ENCODE data around the gene MMP24. TPM values are rescaled to one million over a fixed set of nuclear protein-coding genes. Genes with fewer than 3 reads are reported as not detected.

Gene MMP24
- total RNA-seq, 1 experiment from 2014 or later = 8.2 TPM

DNA sequence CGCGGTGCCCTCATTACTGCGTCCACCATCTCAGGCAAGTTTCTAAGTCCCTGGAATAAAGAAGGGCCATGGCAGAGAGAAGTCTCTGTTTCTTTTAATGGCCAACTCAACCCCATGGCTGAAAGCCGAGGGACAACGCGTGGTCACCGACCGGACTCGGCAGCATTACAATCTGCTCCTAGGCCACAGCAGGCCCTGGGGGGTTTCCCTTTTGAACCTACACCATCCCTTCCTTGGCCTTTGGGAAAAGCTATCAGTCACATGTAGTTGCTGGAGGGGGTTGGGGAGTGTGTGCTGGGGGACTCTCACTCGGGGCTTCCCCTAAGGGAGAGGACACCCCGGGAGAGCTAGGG is 76.9 kb downstream of the MMP24 start:
- BruUV-seq (replicated peaks) = TSS peak; percentile 28
- peaks cover 81% of the 10 kb centered on the region for H3K4me1 Mint-ChIP-seq (ENCODE audit: low read depth, unreplicated experiment)
- intact Hi-C loops (cut with micrococcal nuclease; ENCODE audit: unreplicated experiment) = loop anchor here (1.0 kb wide), 1 partner anchor 26 kb away; no protein-coding TSS in a partner anchor
- H3K4me3 Mint-ChIP-seq (ENCODE audit: low read depth, unreplicated experiment) = no peak overlapping the region
- no peaks in the 10 kb centered on the region for H3K9me3 Mint-ChIP-seq (ENCODE audit: low read depth, unreplicated experiment)
- peak overlapping the region; percentile 88 for H3K27ac Mint-ChIP-seq (ENCODE audit: unreplicated experiment)
- CTCF ChIA-PET = interaction anchor here (0.6 to 4.2 kb wide), 16 partner anchors 9 to 207 kb away, joined by 3 to 85 read pairs (median 4); partner anchors contain the start of gene EIF6
- TF ChIP-seq, protein P1, sequence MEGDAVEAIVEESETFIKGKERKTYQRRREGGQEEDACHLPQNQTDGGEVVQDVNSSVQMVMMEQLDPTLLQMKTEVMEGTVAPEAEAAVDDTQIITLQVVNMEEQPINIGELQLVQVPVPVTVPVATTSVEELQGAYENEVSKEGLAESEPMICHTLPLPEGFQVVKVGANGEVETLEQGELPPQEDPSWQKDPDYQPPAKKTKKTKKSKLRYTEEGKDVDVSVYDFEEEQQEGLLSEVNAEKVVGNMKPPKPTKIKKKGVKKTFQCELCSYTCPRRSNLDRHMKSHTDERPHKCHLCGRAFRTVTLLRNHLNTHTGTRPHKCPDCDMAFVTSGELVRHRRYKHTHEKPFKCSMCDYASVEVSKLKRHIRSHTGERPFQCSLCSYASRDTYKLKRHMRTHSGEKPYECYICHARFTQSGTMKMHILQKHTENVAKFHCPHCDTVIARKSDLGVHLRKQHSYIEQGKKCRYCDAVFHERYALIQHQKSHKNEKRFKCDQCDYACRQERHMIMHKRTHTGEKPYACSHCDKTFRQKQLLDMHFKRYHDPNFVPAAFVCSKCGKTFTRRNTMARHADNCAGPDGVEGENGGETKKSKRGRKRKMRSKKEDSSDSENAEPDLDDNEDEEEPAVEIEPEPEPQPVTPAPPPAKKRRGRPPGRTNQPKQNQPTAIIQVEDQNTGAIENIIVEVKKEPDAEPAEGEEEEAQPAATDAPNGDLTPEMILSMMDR (IDR thresholded peaks at IDR 0.05; ENCODE audit: unreplicated experiment) = no peak
- DNase-seq = no peak
- H3K36me3 Mint-ChIP-seq (ENCODE audit: insufficient read depth, unreplicated experiment) = peaks cover 41% of the 10 kb centered on the region
- no peaks in the 10 kb centered on the region for H3K27me3 Mint-ChIP-seq (ENCODE audit: unreplicated experiment)

DNA sequence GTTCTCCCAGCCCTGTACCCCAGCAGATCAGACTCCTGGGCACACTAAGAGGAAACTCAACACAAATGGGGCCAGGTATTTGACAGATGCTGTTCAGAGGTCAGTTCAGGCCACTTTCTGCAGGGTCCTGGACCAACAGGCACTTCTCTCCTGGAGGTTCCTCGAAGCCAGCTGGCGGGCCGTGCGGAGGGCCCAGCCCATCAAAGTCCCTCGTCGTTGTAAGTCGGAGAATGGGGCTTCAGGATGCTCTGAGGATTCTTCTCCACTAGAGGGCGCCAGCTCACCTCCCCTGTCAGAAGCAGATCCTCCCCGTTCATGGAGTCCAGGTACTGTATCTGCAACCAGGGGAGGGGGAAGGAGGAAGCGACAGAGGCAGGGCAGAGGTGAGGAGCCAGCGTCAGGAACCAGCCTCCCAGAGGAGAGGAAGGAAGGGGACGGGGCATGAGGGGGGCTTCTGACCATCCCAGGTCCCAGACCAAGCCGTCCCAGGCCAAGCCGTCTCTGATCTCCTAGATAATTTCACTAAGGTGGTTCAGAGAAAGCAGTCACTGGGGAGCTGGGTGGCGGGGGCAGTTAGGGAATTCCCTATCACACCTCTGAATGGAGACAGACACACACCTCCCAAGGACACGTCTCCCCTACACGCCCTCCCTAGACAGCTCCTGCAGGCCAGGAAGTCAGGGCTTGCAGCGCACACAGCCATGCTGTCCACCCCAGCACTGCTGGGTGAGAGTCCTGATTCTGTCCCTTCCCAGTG is 77.4 kb downstream of the MMP24 start:
- intact Hi-C loops (cut with micrococcal nuclease; ENCODE audit: unreplicated experiment) = loop anchor here (1.0 kb wide), 3 partner anchors 20 to 143 kb away; partner anchors contain the start of gene EIF6
- BruUV-seq (replicated peaks) = no TSS peak
- Mint-ChIP-seq H3K27me3 (ENCODE audit: unreplicated experiment) (no peaks in the 10 kb centered on the region), H3K27ac (ENCODE audit: unreplicated experiment) (peak overlapping the region; percentile 88), H3K4me1 (ENCODE audit: low read depth, unreplicated experiment) (peaks cover 84% of the 10 kb centered on the region), H3K4me3 (ENCODE audit: low read depth, unreplicated experiment) (peak overlapping the region; percentile 2), H3K36me3 (ENCODE audit: insufficient read depth, unreplicated experiment) (peaks cover 41% of the 10 kb centered on the region), H3K9me3 (ENCODE audit: low read depth, unreplicated experiment) (no peaks in the 10 kb centered on the region)
- CTCF ChIA-PET = interaction anchor here (0.6 to 4.2 kb wide), 19 partner anchors 9 to 312 kb away, joined by 3 to 85 read pairs (median 4); partner anchors contain the start of gene EIF6
- TF ChIP-seq, protein P1 (IDR thresholded peaks at IDR 0.05; ENCODE audit: unreplicated experiment) = peak; percentile 97
- DNase-seq = peak; percentile 95

DNA sequence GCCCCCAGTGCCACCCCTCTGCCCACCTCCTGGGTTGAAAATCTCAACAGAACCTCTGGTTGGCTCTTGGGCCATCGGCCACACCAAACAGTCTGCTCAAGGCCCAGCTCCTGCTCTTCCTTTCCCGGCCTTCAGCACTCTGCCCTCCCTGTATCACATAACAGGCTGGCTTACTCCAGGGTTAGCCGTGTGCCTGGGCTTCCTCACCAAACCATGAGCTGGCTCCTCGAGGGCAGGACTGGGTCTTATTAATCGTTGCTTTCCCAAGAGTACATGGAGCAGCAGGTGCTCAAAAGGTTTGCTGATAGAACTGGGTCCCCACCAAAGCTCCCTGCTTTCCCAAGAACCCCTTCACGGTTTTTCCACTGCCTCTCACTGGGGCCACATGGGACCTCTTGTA is 78.5 kb downstream of the MMP24 start:
- Mint-ChIP-seq H3K4me1 (ENCODE audit: low read depth, unreplicated experiment) (peaks cover 87% of the 10 kb centered on the region), H3K4me3 (ENCODE audit: low read depth, unreplicated experiment) (peak overlapping the region; percentile 7), H3K27ac (ENCODE audit: unreplicated experiment) (peak overlapping the region; percentile 88), H3K36me3 (ENCODE audit: insufficient read depth, unreplicated experiment) (peaks cover 41% of the 10 kb centered on the region), H3K27me3 (ENCODE audit: unreplicated experiment) (no peaks in the 10 kb centered on the region), H3K9me3 (ENCODE audit: low read depth, unreplicated experiment) (no peaks in the 10 kb centered on the region)
- intact Hi-C loops (cut with micrococcal nuclease; ENCODE audit: unreplicated experiment) = loop anchor here (1.0 kb wide), 2 partner anchors 21 to 142 kb away; partner anchors contain the start of gene EIF6
- BruUV-seq (replicated peaks) = no TSS peak
- TF ChIP-seq, protein P1 (IDR thresholded peaks at IDR 0.05; ENCODE audit: unreplicated experiment) = no peak
- CTCF ChIA-PET = interaction anchor here (0.6 to 4.2 kb wide), 11 partner anchors 13 to 356 kb away, joined by 3 to 85 read pairs (median 7); partner anchors contain the start of genes CEP250 and FAM83C
- no peak for DNase-seq

DNA sequence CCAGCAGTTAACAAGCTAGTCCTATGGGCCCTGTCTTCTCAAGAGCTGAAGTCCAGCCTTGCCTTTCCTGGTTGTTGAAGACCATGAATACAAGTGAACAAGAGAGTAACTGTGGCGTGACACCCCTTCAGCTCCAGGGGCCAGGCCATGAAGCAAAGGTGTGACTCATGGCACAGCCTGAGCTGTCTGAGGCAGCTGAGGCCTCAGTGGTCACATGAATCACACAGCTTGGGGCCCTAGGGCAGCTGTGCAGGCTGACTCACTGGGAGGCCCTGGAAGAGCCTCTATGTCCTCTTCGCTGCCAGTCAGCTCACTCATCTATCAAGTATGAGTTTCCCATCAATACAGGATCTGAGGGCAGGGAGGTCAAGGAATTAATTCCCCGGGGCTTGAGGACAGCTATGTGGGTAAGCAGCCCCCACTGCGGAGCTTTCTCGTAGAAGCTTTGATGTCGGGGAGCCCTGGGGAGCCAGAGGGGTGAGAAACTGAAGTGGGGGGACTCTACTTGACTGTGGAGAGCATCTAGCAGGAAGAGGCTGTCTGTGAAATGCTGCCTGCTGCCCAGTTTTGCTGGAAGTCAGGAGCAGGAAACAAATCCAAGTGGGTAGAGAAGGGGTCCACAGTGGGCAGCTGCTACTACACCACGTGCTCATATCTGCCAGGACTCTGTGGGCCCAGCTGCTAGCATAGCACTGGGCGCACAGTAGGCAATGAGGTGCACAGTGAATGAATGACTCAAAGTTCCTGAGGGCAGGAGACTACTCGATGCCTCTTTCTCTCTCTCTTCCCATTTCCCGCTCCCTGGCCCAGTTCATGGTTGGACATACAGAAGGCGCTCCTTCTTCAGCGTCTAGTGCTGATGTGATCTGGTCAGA is 79.4 kb downstream of the MMP24 start:
- intact Hi-C loops (cut with micrococcal nuclease; ENCODE audit: unreplicated experiment) = no loop called here
- Mint-ChIP-seq H3K27ac (ENCODE audit: unreplicated experiment) (peak overlapping the region; percentile 88), H3K36me3 (ENCODE audit: insufficient read depth, unreplicated experiment) (peaks cover 41% of the 10 kb centered on the region), H3K9me3 (ENCODE audit: low read depth, unreplicated experiment) (no peaks in the 10 kb centered on the region), H3K4me1 (ENCODE audit: low read depth, unreplicated experiment) (peaks cover 88% of the 10 kb centered on the region), H3K27me3 (ENCODE audit: unreplicated experiment) (no peaks in the 10 kb centered on the region), H3K4me3 (ENCODE audit: low read depth, unreplicated experiment) (peak overlapping the region; percentile 7)
- CTCF ChIA-PET = interaction anchor here (0.6 to 4.2 kb wide), 25 partner anchors 9 to 493 kb away, joined by 3 to 85 read pairs (median 5); partner anchors contain the start of genes CEP250, EIF6, FAM83C and MMP24OS
- TF ChIP-seq, protein P1 (IDR thresholded peaks at IDR 0.05; ENCODE audit: unreplicated experiment) = no peak
- no TSS peak for BruUV-seq (replicated peaks)
- peak; percentile 96 for DNase-seq

Data from Calu3 (cell line).